Loucy (cell line): ENCODE results near the gene IL34.

Experiments used
- H2AFZ ChIP-seq: fragments of 200-600 bp; sonication (generic); 2 replicates; pipeline ENCODE4 v1.6.0; 2016; ENCODE audit warnings: antibody characterized with exemption, mild to moderate bottlenecking, low read length, moderate library complexity
- H3F3A ChIP-seq: fragments of 200-600 bp; 2 replicates; pipeline ENCODE4 v1.6.0; 2016; ENCODE audit warnings: antibody characterized with exemption, low read depth, mild to moderate bottlenecking
- H3K27me3 ChIP-seq: fragments of 200-600 bp; sonication (generic); 2 replicates; pipeline ENCODE4 v1.6.1; 2014; ENCODE audit warnings: low read length, mild to moderate bottlenecking; ENCODE audit not compliant: insufficient read depth, poor library complexity, severe bottlenecking
- H3K36me3 ChIP-seq: fragments of 200-600 bp; sonication (generic); 2 replicates; pipeline ENCODE4 v1.6.1; 2016; ENCODE audit warnings: low read length; ENCODE audit not compliant: insufficient read depth
- H3K4me1 ChIP-seq: fragments of 200-600 bp; sonication (generic); 2 replicates; pipeline ENCODE4 v1.5.1; 2014; ENCODE audit warnings: low read length, mild to moderate bottlenecking; ENCODE audit not compliant: insufficient read depth, poor library complexity, severe bottlenecking
- H3K4me2 ChIP-seq: fragments of 200-600 bp; sonication (generic); 2 replicates; pipeline ENCODE4 v1.6.0; 2014; ENCODE audit warnings: antibody characterized with exemption, low read length, low read depth, mild to moderate bottlenecking; ENCODE audit not compliant: poor library complexity, severe bottlenecking
- H3K4me3 ChIP-seq: fragments of 200-600 bp; sonication (generic); 2 replicates; pipeline ENCODE4 v1.5.1; 2014; ENCODE audit warnings: low read length, mild to moderate bottlenecking, mixed read lengths; ENCODE audit not compliant: poor library complexity, severe bottlenecking
- H3K79me2 ChIP-seq: fragments of 200-600 bp; sonication (generic); 2 replicates; pipeline ENCODE4 v1.6.1; 2014; ENCODE audit warnings: low read length; ENCODE audit not compliant: insufficient read depth
- H3K9ac ChIP-seq: fragments of 200-600 bp; sonication (generic); 2 replicates; pipeline ENCODE4 v1.6.0; 2014; ENCODE audit warnings: mild to moderate bottlenecking, low read depth, low read length, moderate library complexity; ENCODE audit not compliant: poor library complexity, severe bottlenecking
- H3K9me2 ChIP-seq: fragments of 200-600 bp; sonication (generic); replicated peaks from 2 replicates; pipeline ENCODE4 v1.6.1; 2016; ENCODE audit warnings: low read depth, low read length, mixed read lengths
- H3K9me3 ChIP-seq: fragments of 200-600 bp; sonication (generic); 2 replicates; pipeline ENCODE4 v1.6.1; 2014; ENCODE audit warnings: mild to moderate bottlenecking, antibody characterized with exemption, low read length, low read depth; ENCODE audit not compliant: insufficient read depth
- H4K20me1 ChIP-seq: fragments of 200-600 bp; sonication (generic); 2 replicates; pipeline ENCODE4 v1.6.0; 2014; ENCODE audit warnings: antibody characterized with exemption, low read length, mild to moderate bottlenecking; ENCODE audit not compliant: insufficient read depth, poor library complexity, severe bottlenecking
- EZH2phosphoT487 ChIP-seq: fragments of 200-600 bp; IDR thresholded peaks from 2 replicates; pipeline ENCODE4 v1.6.1; 2018; ENCODE audit warnings: antibody characterized with exemption, mild to moderate bottlenecking, moderate library complexity, borderline replicate concordance
- TF ChIP-seq, protein P1 (sequence below): fragments of 200-600 bp; sonication (generic); conservative IDR thresholded peaks from 2 replicates; pipeline ENCODE4 v1.5.1; 2014; ENCODE audit warnings: mild to moderate bottlenecking, antibody characterized with exemption, low read length

Gene IL34

DNA sequence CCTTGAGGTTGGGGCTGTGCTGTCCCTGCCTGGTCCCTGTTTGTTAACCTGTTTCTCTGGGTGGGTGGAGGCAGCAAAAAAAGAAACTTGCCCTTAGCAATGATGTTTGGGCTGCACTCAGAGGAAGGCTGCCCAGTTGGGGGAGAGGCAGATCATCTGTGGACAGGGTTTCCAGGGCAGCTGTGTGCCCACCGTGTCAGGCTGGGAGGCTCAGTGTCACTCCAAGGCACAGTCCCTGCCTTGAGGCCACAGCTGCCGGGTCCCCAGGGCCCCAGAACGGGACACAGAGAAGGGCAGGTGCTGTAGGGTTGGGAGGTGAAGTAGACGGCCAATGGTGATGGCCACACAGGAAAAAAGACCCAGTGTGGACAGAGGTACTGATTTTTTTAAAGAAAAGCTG lies 3.9 kb downstream of the IL34 start:
- Histone ChIP-seq H3K4me2 (no peak overlapping the region), H3K4me3 (no peak overlapping the region), H3K79me2 (no peaks in the 10 kb centered on the region), H3F3A (no peaks in the 10 kb centered on the region), H3K36me3 (no peaks in the 10 kb centered on the region), H4K20me1 (no peaks in the 10 kb centered on the region), H2AFZ (no peak overlapping the region), H3K9me3 (no peaks in the 10 kb centered on the region), H3K27me3 (no peaks in the 10 kb centered on the region), H3K9me2 (no peaks in the 10 kb centered on the region), H3K9ac (no peak overlapping the region), H3K4me1 (no peaks in the 10 kb centered on the region)
- TF ChIP-seq, protein P1, sequence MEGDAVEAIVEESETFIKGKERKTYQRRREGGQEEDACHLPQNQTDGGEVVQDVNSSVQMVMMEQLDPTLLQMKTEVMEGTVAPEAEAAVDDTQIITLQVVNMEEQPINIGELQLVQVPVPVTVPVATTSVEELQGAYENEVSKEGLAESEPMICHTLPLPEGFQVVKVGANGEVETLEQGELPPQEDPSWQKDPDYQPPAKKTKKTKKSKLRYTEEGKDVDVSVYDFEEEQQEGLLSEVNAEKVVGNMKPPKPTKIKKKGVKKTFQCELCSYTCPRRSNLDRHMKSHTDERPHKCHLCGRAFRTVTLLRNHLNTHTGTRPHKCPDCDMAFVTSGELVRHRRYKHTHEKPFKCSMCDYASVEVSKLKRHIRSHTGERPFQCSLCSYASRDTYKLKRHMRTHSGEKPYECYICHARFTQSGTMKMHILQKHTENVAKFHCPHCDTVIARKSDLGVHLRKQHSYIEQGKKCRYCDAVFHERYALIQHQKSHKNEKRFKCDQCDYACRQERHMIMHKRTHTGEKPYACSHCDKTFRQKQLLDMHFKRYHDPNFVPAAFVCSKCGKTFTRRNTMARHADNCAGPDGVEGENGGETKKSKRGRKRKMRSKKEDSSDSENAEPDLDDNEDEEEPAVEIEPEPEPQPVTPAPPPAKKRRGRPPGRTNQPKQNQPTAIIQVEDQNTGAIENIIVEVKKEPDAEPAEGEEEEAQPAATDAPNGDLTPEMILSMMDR = no peak
- no peak for TF ChIP-seq EZH2phosphoT487

DNA sequence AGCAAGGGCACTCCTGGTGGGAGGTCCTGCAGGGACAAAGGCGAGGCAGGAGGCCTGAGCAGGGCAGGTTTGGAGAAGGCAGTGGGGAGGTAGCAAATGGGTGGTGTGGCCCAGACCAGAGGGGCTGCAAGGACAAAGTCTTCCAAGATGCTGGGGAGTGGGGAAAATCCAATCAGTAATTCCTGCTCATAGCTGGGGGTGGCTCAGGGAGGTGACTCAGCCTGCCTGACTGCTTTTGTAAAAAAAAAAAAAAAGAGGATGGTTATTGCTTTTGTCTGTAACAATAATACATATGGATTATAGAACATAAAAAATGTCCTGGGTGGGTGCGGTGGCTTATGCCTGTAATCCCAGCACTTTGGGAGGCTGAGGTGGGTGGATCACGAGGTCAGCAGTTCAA lies 5.2 kb downstream of the IL34 start:
- Histone ChIP-seq H2AFZ (no peak overlapping the region), H3K4me1 (no peaks in the 10 kb centered on the region), H3K9ac (no peak overlapping the region), H3K9me2 (no peaks in the 10 kb centered on the region), H3K27me3 (no peaks in the 10 kb centered on the region), H3K4me3 (no peak overlapping the region), H3K9me3 (no peaks in the 10 kb centered on the region), H4K20me1 (no peaks in the 10 kb centered on the region), H3K36me3 (no peaks in the 10 kb centered on the region), H3F3A (no peaks in the 10 kb centered on the region), H3K79me2 (no peaks in the 10 kb centered on the region), H3K4me2 (no peak overlapping the region)
- TF ChIP-seq, protein P1 = no peak
- TF ChIP-seq EZH2phosphoT487 = no peak

DNA sequence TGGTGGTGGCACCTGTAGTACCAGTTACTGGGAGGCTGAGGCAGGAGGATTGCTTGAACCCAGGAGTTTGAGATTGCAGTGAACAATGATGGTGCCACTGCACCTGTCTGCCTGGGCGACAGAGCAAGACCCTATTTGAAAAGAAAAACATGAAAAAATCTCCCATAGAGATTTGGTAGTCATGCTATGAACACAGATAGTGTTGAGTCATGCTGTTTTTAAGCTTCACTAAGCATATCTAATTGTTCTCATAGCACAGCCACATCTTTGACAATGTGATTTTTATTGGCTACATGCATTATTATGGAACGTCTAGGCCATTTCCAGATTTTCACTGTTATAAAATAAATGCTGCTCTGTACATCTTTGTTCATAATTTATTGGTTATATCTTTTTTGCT lies 6.0 kb downstream of the IL34 start:
- no peaks in the 10 kb centered on the region for H3F3A ChIP-seq
- H4K20me1 ChIP-seq = no peaks in the 10 kb centered on the region
- H3K4me3 ChIP-seq = no peak overlapping the region
- TF ChIP-seq, protein P1 = no peak
- no peak for TF ChIP-seq EZH2phosphoT487
- H3K9me3 ChIP-seq = no peaks in the 10 kb centered on the region
- no peaks in the 10 kb centered on the region for H3K36me3 ChIP-seq
- no peaks in the 10 kb centered on the region for H3K27me3 ChIP-seq
- no peaks in the 10 kb centered on the region for H3K79me2 ChIP-seq
- H3K4me1 ChIP-seq = no peaks in the 10 kb centered on the region
- H3K9me2 ChIP-seq = no peaks in the 10 kb centered on the region
- H3K4me2 ChIP-seq = no peak overlapping the region
- H3K9ac ChIP-seq = no peak overlapping the region
- no peak overlapping the region for H2AFZ ChIP-seq
